A549 treated with Mapracorat at 1 μM for 4 hours (cell line): Measurements from ENCODE around the gene SYT9. TPM values are rescaled to one million over a fixed set of nuclear protein-coding genes. Genes with fewer than 3 reads are reported as not detected.

Experiments used
- total RNA-seq: library from RNA; stranded (reverse); fragments of 200-300 nt; extraction: Qiagen RNA extraction; gene quantifications from 5 replicates; pipeline ENCODE4 v1.2.3, GENCODE V29; 2022

Gene SYT9
- 0.11 to 0.23 TPM (median 0.14 TPM) in 5 replicates for total RNA-seq

GRCh38 chr11:7251836-7252682, at the start of gene SYT9:
SYT9 (plus strand) TSS chr11:7251904; CDS start chr11:7252187, 283 bp downstream.

GRCh38 chr11:7485186-7486097, 233.7 kb downstream of the SYT9 start, which contains the start of gene OLFML1:
OLFML1 (plus strand) TSS chr11:7485506; CDS start chr11:7485876, 370 bp downstream.

GRCh38 chr11:7513234-7514098, 261.8 kb downstream of the SYT9 start, which contains the start of gene PPFIBP2:
PPFIBP2 (plus strand) TSS chr11:7513999; CDS start chr11:7549476, 35,477 bp downstream.

Other genes with a start within 250 kb of the SYT9 start
- 0.56 to 0.98 TPM (median 0.79 TPM) in 5 replicates for gene ZNF214, start 231.6 kb upstream of the SYT9 start, total RNA-seq
- not detected in 5 replicates for gene NLRP14, start 231.4 kb upstream of the SYT9 start, total RNA-seq
- gene RBMXL2, start 162.9 kb upstream of the SYT9 start, total RNA-seq: not detected in 5 replicates
- 0.08 TPM in 1 of 5 replicates, not detected in the others for gene OLFML1, start 233.6 kb downstream of the SYT9 start, total RNA-seq